Smooth muscle cell of the pulmonary artery (primary cell): ENCODE data around the gene RPS6KB1. TPM values are rescaled to one million over a fixed set of nuclear protein-coding genes. Genes with fewer than 3 reads are reported as not detected.

ENCODE experiments used
- total RNA-seq: library from RNA; depleted of rRNA; stranded (reverse); fragments of >200 nt; gene quantifications from 2 replicates; pipeline ENCODE4 v1.2.3, GENCODE V29; 2014

RPS6KB1 gene
- 19.5 and 25.3 TPM in 2 replicates for total RNA-seq

DNA sequence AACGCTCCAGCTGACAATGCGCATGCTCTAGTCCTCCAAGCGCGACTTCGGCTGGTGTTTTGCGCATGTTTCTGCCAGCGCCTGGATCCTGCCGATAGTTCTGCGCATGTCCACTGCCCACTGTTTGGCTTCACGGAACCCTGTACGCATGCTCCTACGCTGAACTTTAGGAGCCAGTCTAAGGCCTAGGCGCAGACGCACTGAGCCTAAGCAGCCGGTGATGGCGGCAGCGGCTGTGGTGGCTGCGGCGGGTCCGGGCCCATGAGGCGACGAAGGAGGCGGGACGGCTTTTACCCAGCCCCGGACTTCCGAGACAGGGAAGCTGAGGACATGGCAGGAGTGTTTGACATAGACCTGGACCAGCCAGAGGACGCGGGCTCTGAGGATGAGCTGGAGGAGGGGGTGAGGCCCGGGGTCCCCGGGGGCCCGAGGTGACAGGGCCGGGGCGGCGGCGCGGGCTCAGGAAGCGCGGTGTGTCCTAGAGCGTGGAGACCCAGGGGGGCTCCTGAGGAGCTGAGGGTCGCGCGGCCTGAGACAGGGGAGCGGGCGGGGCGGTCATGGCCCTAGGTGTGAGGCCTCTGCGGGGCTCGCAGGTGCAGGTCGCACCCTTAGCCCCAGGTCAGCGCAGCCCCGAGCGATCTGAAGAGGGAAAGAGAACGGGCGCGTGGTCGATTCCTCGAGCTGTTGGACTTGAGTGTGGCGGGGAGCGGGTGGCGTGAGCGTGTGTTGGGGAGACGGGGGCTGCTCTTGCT, at the start of gene RPS6KB1, which contains the start of gene TUBD1:
Gene RPS6KB1, plus strand, starts transcription at position 198 of the 752 bp plus-strand sequence. Its CDS starts 64 bp downstream, at position 262.
Gene TUBD1, minus strand, starts transcription at position 20 of the 752 bp plus-strand sequence. CDS start 1,941 bp downstream, outside the sequence.

DNA sequence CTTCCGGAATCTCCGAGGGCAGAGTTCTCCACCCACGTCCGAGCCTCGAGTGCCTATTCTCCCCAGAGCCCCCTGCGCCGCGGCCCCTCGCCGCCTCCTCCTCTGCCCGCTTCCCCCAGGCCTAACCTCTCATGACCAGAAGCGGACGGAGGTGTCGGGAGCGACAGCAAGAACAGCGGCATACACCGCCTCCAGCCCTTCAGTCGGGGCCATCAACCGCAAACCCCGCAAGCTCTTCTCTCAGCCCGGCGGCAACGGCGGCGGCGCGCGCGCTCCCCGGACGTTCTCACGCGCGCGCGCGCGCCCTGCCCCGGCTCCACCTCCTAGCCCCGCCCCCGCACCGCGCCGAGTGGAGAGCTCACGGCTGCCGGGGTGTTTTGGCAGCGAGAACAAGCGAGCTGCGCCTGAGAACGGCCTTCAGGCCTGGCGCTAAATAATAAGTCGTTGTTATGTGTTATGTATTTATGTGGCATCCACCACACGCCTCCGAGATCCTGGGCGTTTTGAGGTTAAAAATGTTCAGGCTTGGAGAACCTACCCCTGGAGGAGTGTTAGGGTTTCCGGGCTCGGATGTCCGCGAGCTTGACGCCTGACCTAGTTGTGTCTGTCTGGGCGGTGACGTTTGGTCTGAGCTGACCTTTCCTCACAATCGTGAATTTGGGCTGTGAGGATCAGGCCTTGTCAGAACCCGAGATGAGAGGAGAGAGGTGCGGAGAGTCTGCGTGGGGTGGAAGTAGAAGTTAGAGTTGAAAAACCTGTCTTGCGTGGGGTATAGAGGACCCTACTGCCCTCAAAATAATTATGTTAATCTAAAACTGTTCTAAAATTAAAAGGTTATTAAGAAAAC, 71.8 kb downstream of the RPS6KB1 start, which contains the start of gene RNFT1:
Gene RNFT1, minus strand, starts transcription at position 259 of the 847 bp plus-strand sequence. Its CDS starts 77 bp downstream, at position 182.

Other genes with a start within 250 kb of the RPS6KB1 start
- gene PTRH2, start 185.7 kb upstream of the RPS6KB1 start, total RNA-seq: 18.1 and 23.0 TPM in 2 replicates
- gene VMP1, start 185.5 kb upstream of the RPS6KB1 start, total RNA-seq: 144 and 174 TPM in 2 replicates
- 5.3 and 6.8 TPM in 2 replicates for gene TUBD1, start 178 bp upstream of the RPS6KB1 start, total RNA-seq
- gene RNFT1, start 71.6 kb downstream of the RPS6KB1 start, total RNA-seq: 14.8 and 18.1 TPM in 2 replicates
- gene HEATR6, start 185.8 kb downstream of the RPS6KB1 start, total RNA-seq: 17.3 and 26.5 TPM in 2 replicates